Stimulated activated CD8-positive, alpha-beta memory T cell treated with anti-CD3 and anti-CD28 coated beads, Interleukin-15, amount 100 ng/mL, for 48 hours (primary cell): ENCODE measurements around the gene NSMF.

Source experiments
- DNase-seq, 2 donors: peaks; one replicate each; pipeline ENCODE4 v3.0.0-alpha.2; 2020; ENCODE audit warnings: low read depth in 2 of 2

The NSMF gene

GRCh38 chr9:137459152-137459600, at the start of gene NSMF:
NSMF (minus strand) TSS chr9:137459334; CDS start chr9:137459102, 232 bp downstream.
- DNase-seq: peak; percentile 87 to 89

GRCh38 chr9:137506702-137507171, 47.6 kb upstream of the NSMF start:
- DNase-seq: no peak

DNA sequence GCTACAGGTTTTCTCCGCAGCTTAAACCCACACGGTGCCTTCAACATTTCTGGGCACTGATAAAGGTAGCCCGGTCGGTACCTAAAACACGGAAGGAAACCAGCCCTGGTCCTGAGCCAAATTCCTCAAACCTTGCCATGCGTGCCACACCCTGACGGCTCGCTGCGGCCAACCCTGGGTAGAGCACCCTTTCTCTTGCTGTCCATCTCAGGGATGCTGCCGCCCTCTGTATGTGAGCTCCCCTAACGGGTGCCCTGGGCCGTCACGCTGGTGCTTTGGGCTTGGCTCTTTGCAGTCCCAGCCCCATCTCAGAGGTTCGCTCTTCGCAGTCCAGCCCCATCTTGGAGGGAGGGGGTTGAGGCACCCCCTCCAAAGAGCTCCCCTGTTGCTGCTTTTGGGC, 47.1 kb upstream of the NSMF start:
- DNase-seq: no peak

DNA sequence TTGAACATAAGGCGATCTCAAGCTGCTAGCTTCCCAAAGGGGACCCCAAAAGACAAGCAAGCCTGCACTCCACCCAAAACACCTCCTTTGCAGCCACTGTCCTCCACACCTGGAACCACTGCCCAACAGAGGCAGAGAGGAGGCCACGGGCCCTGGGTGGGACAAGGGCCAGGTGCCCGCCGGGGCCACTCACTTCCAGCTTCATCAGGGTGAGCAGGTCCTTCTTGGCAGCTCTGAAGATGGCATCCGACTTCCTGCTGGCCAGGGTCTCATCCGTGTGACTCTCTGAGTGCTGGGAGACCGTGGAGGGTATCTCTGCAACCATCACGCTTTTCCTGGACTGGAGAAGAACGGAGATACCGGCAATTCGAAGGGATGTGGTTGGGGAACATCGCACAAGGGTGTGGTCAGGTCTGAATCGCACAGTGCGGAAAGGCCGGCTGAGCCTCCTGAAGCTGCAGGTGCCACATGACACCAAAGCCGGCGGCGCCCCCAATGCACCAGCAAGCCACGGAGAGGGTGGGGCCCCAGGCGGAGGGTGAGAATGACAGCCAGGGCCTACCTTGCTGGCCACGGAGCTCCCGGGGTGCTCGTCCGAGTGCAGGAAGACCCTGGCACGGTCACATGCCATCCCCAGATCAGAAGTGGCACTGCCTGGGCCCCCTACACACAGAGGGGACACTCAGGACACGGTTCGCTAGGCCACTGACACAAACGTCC, 46.4 kb upstream of the NSMF start:
- DNase-seq: no peak

DNA sequence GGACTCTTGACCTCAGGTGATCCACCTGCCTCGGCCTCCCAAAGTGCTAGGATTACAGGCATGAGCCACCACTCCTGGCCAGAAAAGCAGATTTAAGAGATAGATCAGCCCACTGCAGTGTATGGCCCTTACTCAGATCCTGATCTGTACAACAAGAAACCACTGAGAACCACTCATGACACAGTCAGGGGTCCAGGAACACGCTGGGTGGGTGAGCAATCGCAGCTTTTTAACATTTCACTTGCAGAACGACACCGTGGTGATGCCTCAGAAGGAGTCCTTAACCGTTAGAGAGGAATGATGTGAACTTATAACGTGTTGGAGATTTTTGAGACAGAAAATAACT, 45.3 kb upstream of the NSMF start:
- DNase-seq: no peak

DNA sequence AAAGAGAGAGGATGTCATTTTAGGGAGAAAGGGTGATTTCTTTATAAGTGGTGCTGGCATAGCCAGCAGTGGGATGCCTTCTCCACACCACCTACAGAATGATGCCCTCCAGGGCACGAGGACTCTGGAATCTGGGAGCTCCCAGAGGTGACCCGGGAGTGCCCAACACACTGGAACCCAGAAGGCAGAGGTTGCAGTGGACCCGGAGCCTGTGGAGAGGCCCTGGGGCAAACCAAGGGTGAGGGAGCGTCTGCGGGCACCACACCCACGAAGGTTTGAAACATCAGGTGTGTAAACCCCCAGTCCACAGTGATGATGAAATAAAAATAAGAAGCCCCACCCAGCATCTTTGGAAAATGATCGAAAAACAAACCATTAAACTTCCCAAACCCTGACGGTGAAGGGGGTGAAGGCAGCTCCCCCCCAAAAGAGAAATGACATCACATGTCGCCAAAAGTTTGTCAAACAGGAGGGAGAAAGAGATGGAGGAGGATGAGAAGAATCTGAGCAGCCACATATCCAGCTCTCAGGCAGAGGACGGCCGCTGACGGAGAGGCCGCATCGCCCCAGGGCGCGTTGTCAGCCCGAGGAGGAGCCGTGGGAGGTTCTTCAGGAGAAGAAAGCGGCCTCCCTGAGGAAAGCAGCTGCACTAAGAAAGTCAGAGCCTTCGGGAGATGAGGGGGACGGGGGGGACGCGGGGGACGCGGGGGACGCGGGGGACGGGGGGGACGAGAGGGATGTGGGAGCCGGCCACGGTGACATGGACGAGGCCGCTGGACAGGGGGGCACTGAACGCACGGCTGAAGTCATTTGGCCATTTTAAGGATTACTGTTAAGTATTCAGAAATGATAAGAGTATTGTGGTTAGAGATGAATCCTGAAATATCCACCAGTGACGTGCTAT, 43.1 kb upstream of the NSMF start:
- no peak for DNase-seq

- no peak for DNase-seq
Observed at GRCh38 chr9:137501457-137501856, 42.3 kb upstream of the NSMF start.

GRCh38 chr9:137500666-137501397, 41.7 kb upstream of the NSMF start:
- no peak for DNase-seq

DNA sequence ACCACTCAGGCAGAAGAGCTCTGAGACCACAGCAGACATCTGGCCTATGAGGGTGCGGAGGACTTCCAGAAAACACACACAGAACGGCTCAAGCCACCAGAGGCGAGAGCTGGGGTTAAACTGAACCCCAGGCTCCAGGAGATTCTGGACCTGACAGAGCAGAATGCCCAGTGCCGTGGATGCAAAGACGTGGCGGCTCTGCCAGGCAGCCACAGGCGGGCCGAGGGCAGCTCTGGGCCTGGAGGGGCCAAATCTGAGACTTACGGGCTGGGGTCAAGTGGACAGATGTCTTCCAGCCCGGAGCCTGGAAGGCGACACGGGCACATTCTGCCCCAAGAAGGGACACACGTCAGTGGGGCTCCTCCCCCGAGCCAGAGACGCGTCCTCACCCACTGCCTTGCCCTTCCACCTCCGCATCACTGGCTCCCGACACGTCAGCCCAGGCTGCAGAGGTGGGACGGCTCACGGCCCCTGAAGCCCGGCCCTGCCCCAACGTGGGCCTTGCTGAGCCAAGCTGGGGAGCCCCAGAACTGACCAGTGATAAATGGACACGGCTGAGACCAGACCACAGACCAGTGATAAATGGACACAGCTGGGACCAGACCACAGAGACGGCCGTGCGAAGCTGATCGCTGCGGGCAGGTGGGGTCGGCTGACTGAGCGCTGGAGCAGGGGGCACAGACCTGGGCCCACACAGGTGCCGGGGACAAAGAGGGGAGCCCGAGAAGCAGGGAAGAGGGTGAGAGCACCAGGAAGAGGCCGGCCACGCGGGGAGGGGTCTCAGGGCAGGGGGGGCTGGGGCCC, 40.9 kb upstream of the NSMF start:
- DNase-seq: no peak

DNA sequence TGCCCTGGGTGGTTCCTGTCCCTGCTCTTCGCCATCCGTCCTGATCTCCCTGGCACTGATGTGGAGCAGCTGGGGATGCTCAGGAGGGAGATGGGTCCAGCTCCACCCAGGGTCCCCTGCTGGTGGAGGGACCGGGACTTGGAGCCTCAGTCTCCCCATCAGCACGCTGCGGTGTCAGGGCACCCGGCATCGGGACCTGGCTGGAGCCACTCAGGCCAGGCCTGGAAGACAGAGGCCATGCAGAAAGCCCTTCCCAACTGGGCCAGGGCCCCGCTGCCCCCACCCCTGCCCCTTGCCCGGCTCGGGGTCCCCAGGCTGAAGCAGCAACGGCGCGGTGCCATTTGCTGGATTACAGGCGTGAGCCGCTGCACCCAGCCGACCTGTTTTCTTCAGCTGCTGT, 40.3 kb upstream of the NSMF start:
- DNase-seq: no peak

DNA sequence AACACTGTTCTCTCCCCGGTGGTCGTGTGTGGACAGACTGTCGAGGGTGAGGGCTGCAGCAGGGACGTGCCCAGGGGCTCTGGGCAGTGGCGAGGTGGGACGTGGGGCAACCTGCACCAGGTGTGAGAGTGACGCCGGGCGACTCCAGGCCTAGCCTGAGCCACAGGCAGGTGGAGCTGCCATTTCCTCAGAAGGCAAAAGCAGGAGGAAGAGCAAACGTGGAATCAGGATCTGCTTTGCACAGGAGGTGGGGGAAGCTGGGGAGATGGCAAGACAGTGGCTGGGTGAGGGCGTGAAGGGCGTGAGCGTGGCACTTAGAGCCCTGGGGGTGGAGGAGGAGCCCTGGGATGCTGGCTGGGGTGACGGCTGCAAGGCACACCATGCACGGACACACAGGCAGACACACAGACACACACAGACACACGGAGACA, 39.6 kb upstream of the NSMF start:
- DNase-seq: no peak

DNA sequence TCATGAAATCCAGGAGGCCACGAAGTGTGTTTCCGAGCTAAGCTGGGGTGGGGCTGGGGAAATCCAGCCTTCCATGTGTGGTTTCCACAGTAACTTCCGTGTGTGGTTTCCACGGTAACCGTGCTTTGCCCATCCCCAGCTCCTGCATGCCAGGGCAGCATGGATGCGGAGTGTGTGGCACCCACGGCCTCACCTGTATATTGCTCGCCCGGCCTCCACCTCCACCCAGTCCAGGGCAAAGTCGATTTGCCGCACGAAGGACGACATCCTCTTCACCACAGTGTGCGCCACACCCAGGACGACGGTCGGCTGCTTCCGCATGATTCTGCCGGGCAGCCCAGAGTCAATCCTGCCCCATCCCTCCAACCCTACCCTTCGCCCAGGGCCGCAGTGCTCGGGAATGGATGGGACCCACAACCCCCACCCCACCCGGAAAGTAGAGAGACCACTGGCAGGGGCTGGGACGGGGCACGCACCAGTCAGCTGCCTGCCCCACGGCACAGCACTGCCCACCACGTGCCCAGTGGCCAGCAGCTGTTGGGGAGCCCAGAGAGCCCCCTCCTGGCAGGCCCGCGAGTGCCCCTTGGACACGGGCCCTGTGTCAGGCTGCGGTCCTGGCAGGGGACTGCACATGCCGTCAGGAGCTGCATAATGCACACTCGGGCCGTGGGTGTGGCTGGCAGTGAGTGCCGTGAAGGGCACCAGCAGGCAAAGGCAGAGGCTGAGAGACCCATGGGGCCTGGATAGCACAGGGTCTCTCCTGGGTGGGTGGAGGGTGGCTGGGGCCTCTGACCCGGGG, 39.0 kb upstream of the NSMF start:
- DNase-seq: no peak

- no peak for DNase-seq
Observed at GRCh38 chr9:137496601-137497375, 37.7 kb upstream of the NSMF start.

GRCh38 chr9:137494550-137495351, 35.6 kb upstream of the NSMF start:
- DNase-seq: no peak

GRCh38 chr9:137494104-137494544, 35.0 kb upstream of the NSMF start:
- no peak for DNase-seq

GRCh38 chr9:137493364-137494103, 34.4 kb upstream of the NSMF start:
- DNase-seq: no peak

DNA sequence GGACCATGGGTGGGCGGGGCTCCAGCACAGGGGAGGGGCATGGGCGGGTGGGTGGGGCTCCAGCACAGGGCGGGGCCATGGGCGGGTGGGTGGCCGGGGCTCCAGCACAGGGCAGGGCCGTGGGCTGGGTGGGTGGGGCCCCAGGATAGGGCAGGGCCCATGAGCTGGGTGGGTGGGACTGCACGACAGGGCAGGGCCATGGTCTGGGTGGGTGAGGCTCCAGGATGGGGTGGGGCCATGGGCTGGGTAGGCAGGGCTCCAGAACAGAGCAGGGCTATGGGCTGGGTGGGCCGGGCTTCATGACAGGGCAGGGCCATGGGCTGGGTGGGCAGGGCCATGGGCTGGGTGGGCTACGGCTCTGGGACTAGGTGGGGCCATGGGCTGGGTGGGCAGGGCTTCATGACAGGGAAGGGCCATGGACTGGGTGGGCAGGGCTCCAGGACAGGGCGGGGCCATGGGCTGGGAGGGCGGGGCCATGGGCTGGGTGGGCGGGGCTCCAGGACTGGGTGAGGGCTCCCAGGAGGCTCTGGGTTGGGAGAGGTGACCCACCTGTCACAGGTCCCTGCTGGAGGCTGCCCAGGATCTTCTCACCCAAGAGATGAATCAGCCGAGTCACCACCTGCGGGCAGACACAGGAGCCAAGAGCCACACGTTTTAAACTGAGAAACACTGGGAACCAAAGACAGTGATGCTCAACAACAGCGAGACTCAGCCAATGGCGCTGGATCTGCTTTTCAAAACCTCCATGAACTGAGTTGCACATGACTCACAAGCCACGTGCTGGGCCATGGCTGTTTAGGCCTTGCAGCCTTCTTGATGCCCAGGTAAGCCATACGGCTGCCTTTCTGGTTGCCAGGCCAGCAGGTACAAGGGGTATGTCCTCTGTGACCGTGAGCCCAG, 33.6 kb upstream of the NSMF start:
- peak; percentile 13 to 42 for DNase-seq
